Activated CD8-positive, alpha-beta memory T cell treated with anti-CD3 and anti-CD28 coated beads, Interleukin-2, amount 50 U/mL, for 1 hour (primary cell): Measurements from ENCODE around the gene HSPA12A.
"Not testable (repeated sequence)": the region's sequence is repeated elsewhere in the genome, so short reads cannot be mapped to it uniquely, and the experiment has no call there.

ENCODE experiments used
- DNase-seq: peaks from one replicate; pipeline ENCODE4 v3.0.0-alpha.2; 2020; ENCODE audit errors: extremely low read depth

HSPA12A gene

GRCh38 chr10:116716381-116716780 lies 26.0 kb downstream of the HSPA12A start:
- DNase-seq: no peak

GRCh38 chr10:116715839-116716377 lies 26.5 kb downstream of the HSPA12A start:
- DNase-seq: no peak

GRCh38 chr10:116715341-116715740 lies 27.0 kb downstream of the HSPA12A start:
- no peak for DNase-seq

GRCh38 chr10:116713846-116714245 lies 28.5 kb downstream of the HSPA12A start:
- DNase-seq: no peak

DNA sequence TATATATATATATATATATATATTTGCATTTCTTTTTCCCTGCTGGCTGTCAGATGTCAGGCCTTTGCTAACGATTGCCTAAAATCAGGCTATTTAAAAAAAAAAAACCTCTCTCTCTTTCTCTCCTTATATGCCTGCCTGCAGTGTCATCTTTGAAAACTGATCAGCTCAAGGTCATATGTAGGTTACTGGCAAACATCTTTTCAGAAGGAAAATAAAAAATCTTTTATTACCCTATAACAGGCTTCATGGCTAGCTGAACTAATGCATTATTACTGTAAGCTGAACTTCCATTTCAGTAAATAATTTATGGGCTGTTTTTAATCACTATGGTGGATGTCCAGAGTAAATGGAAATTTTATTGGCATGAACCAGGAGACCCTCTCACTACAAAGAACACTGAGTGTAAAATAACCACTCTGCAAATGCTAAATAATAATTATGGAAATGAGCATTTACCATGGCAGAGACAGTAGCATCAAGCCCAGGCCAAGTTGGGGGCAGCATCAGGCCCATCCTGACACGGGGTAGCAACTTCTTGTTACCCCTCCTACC lies 29.3 kb downstream of the HSPA12A start:
- DNase-seq: no peak

DNA sequence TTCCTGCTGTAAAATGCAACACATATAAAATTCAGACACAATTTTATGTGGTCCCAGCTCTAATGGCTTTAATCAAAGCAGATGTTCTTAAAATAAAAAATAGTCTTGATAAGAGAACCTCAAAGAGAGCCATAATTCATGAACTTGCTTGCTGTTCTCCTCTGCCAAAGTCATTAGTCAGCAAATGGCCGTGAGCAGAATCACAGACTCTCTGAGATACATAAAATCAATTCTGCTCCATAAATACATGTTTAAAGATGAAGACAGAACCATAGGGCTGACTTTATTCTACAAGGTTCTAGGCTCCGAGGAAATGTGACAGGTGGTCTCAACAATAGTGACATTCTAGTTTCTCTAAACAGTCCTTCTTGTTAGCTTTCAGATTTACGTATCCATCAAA lies 29.8 kb downstream of the HSPA12A start:
- no peak for DNase-seq

GRCh38 chr10:116711803-116712202 lies 30.6 kb downstream of the HSPA12A start:
- not testable (repeated sequence) for DNase-seq

- DNase-seq: no peak
Observed at GRCh38 chr10:116710076-116710475, 32.3 kb downstream of the HSPA12A start.

- DNase-seq: no peak
Observed at GRCh38 chr10:116708877-116709276, 33.5 kb downstream of the HSPA12A start.

DNA sequence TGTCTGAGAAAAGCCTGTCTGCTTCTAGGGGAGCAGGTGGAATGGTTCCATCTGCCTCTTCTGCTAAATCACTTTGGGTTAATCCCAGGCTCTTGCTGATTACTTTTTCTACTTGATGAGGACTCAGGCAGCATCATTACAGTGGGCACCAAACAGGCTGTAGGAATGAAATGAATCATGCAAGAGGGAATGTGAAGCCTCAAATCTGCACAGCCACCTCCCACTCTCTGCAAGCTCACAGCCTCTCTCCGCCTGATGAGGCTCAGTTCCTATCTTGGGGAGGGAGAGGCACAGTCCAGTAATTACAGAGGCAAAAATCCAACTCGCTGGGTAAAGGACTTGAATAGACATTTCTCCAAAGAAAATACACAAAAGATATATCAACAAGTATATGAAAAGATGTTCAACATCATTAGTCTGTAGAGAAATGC lies 34.0 kb downstream of the HSPA12A start:
- DNase-seq: no peak

DNA sequence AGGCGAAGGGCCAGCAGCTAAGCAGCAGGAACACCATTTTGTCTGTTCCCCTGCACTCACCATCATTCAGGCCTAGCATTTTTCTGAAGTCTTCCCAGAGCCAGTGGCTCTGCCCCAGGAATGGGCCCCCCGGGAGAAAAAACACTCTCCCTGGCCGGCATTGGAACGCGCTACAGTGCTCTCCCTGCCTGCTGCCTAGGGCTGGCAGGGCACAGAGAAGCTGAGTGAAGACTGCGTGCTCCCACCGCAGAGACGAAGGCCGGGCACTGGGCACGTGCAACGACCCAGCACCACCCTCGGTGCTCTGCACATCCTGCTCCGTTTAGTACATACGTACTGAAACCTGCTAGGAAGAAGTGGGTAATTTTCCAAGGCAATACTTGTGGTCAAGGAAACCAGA lies 34.4 kb downstream of the HSPA12A start:
- DNase-seq: no peak

DNA sequence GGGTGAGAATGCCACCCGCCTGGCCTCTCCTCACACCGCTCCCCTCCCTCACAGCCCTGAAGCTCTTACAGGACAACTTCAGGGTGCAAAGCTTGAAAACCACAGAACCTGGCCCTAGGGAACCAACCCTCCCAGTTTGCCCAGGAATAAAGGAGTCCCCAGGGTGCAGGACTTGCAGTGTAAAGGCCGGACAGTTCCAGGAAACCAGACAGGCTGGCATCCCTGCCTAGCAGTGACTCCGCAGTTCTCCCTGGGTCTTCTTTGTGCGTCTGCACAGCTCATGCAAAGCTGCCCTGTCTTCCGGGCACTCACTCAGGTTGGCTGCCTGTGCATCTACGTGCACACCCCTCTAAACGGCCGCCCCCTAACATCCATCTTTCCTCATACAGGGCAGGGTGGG lies 36.1 kb downstream of the HSPA12A start:
- DNase-seq: no peak

GRCh38 chr10:116705498-116705897 lies 36.9 kb downstream of the HSPA12A start:
- DNase-seq: no peak

- DNase-seq: no peak
Observed at GRCh38 chr10:116704926-116705325, 37.4 kb downstream of the HSPA12A start.

GRCh38 chr10:116702165-116702564 lies 40.2 kb downstream of the HSPA12A start:
- DNase-seq: no peak

DNA sequence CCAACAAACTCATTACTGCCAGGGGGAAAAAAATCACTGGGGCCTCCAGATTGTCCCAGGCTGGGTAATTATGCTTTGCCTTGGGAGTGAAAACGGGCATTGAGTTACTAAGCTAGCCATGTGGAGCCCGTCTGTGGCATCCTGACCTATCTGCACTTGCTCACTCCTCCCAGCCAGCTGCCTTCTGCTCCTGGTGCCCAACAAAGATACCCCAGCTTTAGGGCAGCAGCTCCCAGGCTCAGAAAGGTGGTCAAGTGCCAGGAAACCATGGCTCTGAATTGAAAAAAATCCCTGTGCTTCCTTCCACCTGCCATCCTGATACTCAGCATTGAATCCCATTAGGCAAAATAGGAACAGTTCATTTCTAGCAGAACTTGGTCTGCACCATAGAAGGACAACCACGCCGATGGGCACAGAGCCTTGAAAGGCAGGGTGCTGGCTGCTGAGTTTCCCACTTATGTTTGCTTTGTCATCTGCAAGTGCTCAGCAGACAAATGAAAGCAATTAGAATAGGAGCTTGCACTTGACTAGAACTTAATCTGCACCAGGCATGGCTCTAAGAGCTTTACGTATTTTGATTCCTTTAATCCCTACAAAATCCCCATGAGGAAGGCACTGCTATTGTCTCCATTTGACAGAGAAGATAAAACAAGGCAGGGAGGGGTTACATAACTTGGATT lies 42.8 kb downstream of the HSPA12A start:
- no peak for DNase-seq

- DNase-seq: no peak
Observed at GRCh38 chr10:116699049-116699448, 43.3 kb downstream of the HSPA12A start.

DNA sequence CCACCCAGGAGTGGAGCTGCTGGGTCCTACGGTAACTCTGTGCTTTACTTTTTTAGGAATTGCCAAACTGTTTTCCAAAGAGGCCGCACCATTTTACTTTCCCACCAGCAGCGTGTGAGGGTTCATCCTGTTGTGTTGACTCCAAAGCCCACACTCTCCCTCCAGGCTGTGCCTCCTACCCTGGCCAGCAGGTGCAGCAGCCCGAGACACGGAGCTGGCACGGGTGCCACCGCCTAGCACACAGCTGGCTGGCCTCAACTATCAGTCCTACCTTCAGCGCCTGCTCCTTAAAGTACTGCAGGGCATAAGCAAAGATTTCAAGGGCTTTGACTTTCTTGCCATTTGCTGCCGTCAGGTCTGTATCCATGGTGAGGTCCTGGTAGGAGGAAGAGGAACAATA lies 44.0 kb downstream of the HSPA12A start:
- DNase-seq: no peak

DNA sequence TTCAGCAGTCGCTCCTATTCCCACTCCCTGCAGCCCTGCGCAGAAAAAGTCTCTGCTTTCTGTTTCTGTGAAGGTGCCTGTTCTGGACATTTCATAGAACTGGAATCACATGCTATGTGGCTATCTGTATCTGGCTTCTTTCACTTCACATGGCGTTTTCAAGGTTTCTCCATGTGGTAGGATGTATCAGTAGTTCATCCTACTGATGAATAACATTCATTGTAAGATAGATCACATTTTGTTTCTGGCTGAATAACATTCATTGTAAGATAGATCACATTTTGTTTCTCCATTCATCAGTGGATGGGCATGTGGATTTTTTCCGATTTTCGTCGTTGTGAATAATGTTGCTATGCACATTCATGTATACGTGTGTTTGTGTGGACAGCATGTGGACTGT lies 44.5 kb downstream of the HSPA12A start:
- no peak for DNase-seq

DNA sequence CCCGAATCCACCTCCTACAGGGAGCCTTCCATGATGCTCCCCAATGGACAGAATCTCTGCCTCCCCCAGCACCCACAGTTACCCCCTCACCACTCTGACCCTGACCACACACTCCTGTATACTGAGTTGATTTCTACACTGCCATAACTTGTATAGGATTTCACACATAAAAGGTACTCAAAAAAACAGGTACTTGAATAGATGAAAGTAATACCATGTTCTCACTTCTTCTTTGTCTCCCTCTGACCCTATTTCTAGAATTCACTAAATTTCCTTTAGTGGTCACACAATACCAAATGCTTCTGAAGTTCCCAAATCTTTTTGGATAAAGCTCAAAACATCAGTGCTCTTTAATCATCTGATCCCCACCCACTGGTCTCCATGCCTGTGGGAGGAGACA lies 45.4 kb downstream of the HSPA12A start:
- no peak for DNase-seq

DNA sequence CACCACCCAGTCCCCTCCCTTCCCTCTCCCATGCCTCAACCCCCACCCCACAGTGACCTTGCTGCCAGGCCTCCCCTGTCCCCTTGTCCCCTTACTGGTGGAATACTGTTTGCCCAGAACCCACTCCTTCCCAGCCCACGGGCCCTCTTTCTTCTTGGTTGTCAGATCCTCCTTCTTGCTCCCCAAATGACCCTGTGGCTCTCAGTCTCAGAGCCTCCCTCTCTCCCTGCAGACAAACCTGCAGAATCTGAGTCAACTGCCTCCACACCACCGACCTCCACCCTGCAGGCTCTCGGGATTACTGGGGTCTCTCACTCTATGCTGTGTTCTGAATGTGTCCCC lies 47.5 kb downstream of the HSPA12A start:
- no peak for DNase-seq

GRCh38 chr10:116694243-116694926 lies 48.0 kb downstream of the HSPA12A start:
- no peak for DNase-seq

- no peak for DNase-seq
Observed at GRCh38 chr10:116692225-116692624, 50.1 kb downstream of the HSPA12A start.
